Fibroblast of the aortic adventitia (primary cell): ENCODE results near the gene PARD6G. TPM values are rescaled to one million over a fixed set of nuclear protein-coding genes. Genes with fewer than 3 reads are reported as not detected.
"Not testable (repeated sequence)": the region's sequence is repeated elsewhere in the genome, so short reads cannot be mapped to it uniquely, and the experiment has no call there.

Source experiments
- DNase-seq: peaks from one replicate; pipeline ENCODE4 v3.0.0-alpha.2; 2010; ENCODE audit warnings: low read depth
- H3K4me3 ChIP-seq: 2 replicates; pipeline ENCODE4 v1.5.1; 2011; ENCODE audit warnings: low read depth, mild to moderate bottlenecking, control low read depth, low read length, moderate library complexity
- CTCF ChIP-seq: IDR thresholded peaks from 2 replicates; pipeline ENCODE4 v1.5.1; 2011; ENCODE audit warnings: mild to moderate bottlenecking, low read length, control low read depth, inconsistent platforms; ENCODE audit not compliant: insufficient read depth
- total RNA-seq: library from RNA; depleted of rRNA; stranded (reverse); fragments of >200 nt; gene quantifications from 2 replicates; pipeline ENCODE4 v1.2.3, GENCODE V29; 2012; ENCODE audit warnings: low replicate concordance

Gene PARD6G
- total RNA-seq, result 0.54 and 2.5 TPM in 2 replicates

- peak; percentile 22 for TF ChIP-seq CTCF
- peak within 1 kb of the TSS; percentile 69 for H3K4me3 ChIP-seq
- peak; percentile 54 for DNase-seq
Measured at GRCh38 chr18:80247393-80247841, at the start of gene PARD6G. Gene PARD6G (minus strand): TSS chr18:80247514. CDS start chr18:80247348, 166 bp downstream.

- H3K4me3 ChIP-seq, DNase-seq: not testable (repeated sequence)
- peak; percentile 57 for TF ChIP-seq CTCF
Measured at GRCh38 chr18:80262241-80263033, 15.1 kb upstream of the PARD6G start.

DNA sequence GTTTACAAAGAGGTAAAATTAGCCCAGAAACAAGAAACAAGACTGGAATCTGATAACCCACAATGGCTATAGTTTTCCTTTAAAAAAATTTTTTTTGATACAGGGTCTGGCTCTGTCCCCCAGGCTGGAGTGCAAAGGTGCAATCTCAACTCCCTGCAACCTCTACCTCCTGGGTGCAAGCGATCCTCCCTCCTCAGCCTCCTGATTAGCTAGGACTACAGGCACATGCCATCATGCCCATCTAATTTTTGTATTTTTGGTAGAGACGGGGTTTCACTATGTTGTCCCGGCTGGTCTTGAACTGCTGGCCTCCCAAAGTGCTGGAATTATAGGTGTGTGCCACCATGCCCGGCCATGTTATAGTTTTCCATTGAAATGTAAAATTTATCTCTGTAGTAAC is 12.3 kb upstream of the PARD6G start:
- no peak for DNase-seq
- no peak overlapping the region for H3K4me3 ChIP-seq

DNA sequence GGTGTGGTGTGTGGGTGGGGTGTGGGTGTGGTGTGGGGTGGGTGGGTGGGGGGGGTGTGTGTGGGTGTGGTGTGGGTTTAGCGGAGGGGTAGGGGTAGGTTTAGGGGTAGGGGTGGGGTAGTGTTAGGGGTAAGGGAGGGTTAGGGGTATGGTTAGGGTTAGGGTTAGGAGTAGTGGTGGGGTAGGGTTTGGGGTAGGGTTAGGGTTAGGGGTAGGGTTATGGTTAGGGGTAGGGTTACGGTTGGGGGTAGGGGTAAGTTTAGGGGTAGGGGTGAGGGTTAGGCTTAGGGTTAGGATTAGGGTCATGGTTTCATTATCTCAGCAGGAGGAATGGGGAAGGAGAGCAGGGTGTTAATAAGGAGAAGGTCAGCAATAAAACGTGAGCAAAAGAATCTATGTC is 11.3 kb upstream of the PARD6G start:
- DNase-seq, result no peak
- H3K4me3 ChIP-seq, result no peak overlapping the region
- no peak for TF ChIP-seq CTCF

More for the DNA sequence above, 12.3 kb upstream of the PARD6G start:
- TF ChIP-seq CTCF, result no peak

GRCh38 chr18:80257579-80258543 is 10.5 kb upstream of the PARD6G start:
- H3K4me3 ChIP-seq, result not testable (repeated sequence)
- peak; percentile 72 for DNase-seq
- peak; percentile 87 for TF ChIP-seq CTCF

DNA sequence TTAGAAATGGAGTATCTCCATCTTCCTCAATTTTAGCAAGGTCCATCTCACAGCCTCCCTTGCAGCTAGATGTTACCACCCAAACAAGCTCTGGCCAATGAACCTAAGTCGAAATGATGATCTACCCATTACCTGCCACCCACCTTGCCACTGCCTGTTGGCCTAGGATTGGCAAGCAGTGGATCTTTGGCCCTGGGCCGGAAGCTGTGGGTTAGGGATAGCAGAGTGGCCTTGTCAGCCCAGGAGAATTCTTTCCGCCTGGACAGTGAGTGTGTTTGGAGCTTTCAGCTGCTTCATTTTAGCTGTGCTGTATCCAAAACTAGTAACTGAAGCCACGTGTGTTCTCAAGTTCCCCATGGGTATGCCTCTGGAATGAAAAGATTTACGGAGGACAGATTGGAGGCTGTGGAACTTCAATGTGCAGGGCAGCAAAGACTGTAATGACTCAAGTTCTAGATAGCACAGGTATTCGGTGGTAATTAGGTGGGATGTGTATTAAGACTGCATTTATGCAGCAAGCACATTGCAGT is 7.7 kb upstream of the PARD6G start:
- TF ChIP-seq CTCF, result no peak
- no peak for DNase-seq
- no peak overlapping the region for H3K4me3 ChIP-seq
